Epithelial cell of proximal tubule (primary cell): ENCODE measurements around the gene LIMS1. TPM values are rescaled to one million over a fixed set of nuclear protein-coding genes. Genes with fewer than 3 reads are reported as not detected.
"Not testable (repeated sequence)": the region's sequence is repeated elsewhere in the genome, so short reads cannot be mapped to it uniquely, and the experiment has no call there.

Experiments
- DNase-seq: peaks from one replicate; pipeline ENCODE4 v3.0.0-alpha.2; 2011; ENCODE audit warnings: low read depth
- H3K4me3 ChIP-seq: 2 replicates; pipeline ENCODE4 v1.5.1; 2011; ENCODE audit warnings: low read depth, mild to moderate bottlenecking, low read length
- total RNA-seq: library from RNA; depleted of rRNA; stranded (reverse); fragments of >200 nt; gene quantifications from 2 replicates; pipeline ENCODE4 v1.2.3, GENCODE V29; 2015
- TF ChIP-seq, protein P1 (sequence below): conservative IDR thresholded peaks from 2 replicates; pipeline ENCODE4 v1.5.1; 2012; ENCODE audit warnings: low read depth, mild to moderate bottlenecking, low read length

LIMS1 gene
- total RNA-seq, 1 donor from 2014 or later, result 58.3 TPM

- not testable (repeated sequence) for H3K4me3 ChIP-seq, DNase-seq
Measured at GRCh38 chr2:108678198-108678651, 144.0 kb downstream of the LIMS1 start.

GRCh38 chr2:108680805-108681204 is 146.5 kb downstream of the LIMS1 start:
- H3K4me3 ChIP-seq, DNase-seq: not testable (repeated sequence)

DNA sequence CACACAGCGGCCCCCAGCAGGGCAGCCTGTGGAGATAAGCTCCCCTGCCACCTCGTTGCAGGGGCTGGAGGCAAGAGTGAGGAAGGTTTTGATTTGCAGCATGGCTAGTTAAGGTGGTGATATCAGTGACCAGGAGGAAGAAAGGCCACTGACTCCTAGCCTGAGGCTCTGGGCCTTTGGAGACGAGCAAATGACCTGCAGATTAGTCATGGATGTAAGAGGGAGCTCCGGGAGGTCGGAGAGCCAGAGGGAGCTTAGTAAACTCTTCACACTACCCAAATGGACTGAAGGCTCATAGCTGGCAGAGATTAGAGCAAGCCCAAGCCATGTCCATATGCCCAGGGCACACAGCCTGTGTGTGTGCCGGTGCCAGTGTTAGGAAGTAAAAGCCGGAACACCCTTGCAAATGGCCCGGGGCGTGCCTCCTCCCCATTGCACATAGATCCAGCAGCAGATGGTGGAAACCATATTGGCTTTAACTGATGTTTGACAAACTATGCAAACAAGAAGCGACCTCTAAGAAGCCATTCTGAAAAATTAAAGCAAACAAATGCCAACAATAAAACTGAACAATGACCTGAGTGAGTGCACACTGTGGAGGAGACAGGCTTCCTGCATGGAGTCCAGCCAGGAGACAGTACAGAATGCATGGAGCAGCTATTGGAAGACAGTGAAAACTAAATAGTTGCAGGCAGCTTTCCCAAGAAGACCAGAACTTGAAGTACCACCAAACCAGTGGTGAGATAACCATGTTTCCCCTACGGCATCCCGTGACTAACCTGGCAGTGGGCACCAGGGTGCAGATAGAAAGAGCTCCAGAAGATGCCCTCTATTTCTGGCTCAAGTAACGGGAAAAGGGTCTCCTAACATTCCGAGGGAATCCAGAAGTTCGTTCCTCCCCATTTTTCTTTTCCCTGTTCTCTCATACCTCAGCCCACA is 154.8 kb downstream of the LIMS1 start:
- DNase-seq, H3K4me3 ChIP-seq: not testable (repeated sequence)

DNA sequence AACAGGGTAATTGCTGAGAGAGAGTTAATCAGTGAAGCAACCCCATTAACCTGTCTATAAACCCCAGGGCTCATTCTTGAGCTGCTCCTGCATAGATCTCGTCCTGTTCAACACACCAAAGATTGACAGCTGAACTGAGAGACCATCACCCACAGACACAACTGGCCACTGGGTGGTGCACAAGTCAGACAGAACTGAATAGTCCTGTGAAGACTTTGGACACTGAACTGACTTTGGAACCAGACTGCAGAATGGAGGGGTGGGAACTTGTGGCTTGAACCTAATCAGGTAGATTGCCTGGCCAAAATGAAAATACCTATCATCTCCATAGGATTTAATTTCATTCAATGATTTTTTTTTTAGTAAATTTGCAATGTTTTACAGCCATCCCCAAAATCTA is 155.7 kb downstream of the LIMS1 start:
- TF ChIP-seq, protein P1, sequence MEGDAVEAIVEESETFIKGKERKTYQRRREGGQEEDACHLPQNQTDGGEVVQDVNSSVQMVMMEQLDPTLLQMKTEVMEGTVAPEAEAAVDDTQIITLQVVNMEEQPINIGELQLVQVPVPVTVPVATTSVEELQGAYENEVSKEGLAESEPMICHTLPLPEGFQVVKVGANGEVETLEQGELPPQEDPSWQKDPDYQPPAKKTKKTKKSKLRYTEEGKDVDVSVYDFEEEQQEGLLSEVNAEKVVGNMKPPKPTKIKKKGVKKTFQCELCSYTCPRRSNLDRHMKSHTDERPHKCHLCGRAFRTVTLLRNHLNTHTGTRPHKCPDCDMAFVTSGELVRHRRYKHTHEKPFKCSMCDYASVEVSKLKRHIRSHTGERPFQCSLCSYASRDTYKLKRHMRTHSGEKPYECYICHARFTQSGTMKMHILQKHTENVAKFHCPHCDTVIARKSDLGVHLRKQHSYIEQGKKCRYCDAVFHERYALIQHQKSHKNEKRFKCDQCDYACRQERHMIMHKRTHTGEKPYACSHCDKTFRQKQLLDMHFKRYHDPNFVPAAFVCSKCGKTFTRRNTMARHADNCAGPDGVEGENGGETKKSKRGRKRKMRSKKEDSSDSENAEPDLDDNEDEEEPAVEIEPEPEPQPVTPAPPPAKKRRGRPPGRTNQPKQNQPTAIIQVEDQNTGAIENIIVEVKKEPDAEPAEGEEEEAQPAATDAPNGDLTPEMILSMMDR, result peak; percentile 2
- not testable (repeated sequence) for DNase-seq, H3K4me3 ChIP-seq

- TF ChIP-seq, protein P1, result no peak
- no peak for DNase-seq
- H3K4me3 ChIP-seq, result no peak overlapping the region
Measured at GRCh38 chr2:108691447-108691846, 157.2 kb downstream of the LIMS1 start.

GRCh38 chr2:108701208-108701607 is 166.9 kb downstream of the LIMS1 start:
- no peak for DNase-seq
- TF ChIP-seq, protein P1, result no peak
- no peak overlapping the region for H3K4me3 ChIP-seq

GRCh38 chr2:108701806-108702205 is 167.5 kb downstream of the LIMS1 start:
- H3K4me3 ChIP-seq, result no peak overlapping the region
- TF ChIP-seq, protein P1, result no peak
- no peak for DNase-seq

GRCh38 chr2:108704871-108705270 is 170.6 kb downstream of the LIMS1 start:
- no peak overlapping the region for H3K4me3 ChIP-seq
- no peak for DNase-seq
- TF ChIP-seq, protein P1, result no peak
